Ishikawa (cell line): ENCODE results near the gene COL23A1.

Source experiments
- CEBPB ChIP-seq: IDR thresholded peaks from 2 replicates; pipeline ENCODE4 v1.6.1; 2012
- CREB1 ChIP-seq: IDR thresholded peaks from 2 replicates; pipeline ENCODE4 v1.6.1; 2012; ENCODE audit warnings: low read depth
- EGR1 ChIP-seq: IDR thresholded peaks from 2 replicates; pipeline ENCODE4 v1.6.1; 2012
- EP300 ChIP-seq: IDR thresholded peaks from 2 replicates; pipeline ENCODE4 v1.6.1; 2012; ENCODE audit warnings: borderline replicate concordance
- FOXM1 ChIP-seq: IDR thresholded peaks from 2 replicates; pipeline ENCODE4 v1.6.1; 2012; ENCODE audit warnings: low read depth, borderline replicate concordance
- NFIC ChIP-seq: IDR thresholded peaks from 2 replicates; pipeline ENCODE4 v1.6.1; 2012
- RAD21 ChIP-seq: IDR thresholded peaks from 2 replicates; pipeline ENCODE4 v1.6.1; 2012; ENCODE audit warnings: low read depth
- TAF1 ChIP-seq: IDR thresholded peaks from 2 replicates; pipeline ENCODE4 v1.6.1; 2012; ENCODE audit warnings: low read depth, mild to moderate bottlenecking
- TCF12 ChIP-seq: IDR thresholded peaks from 2 replicates; pipeline ENCODE4 v1.6.1; 2012; ENCODE audit warnings: low read depth
- TEAD4 ChIP-seq: IDR thresholded peaks from 2 replicates; pipeline ENCODE4 v1.6.1; 2012
- YY1 ChIP-seq: IDR thresholded peaks from 2 replicates; pipeline ENCODE4 v1.6.1; 2012; ENCODE audit warnings: low read depth
- ZBTB7A ChIP-seq: IDR thresholded peaks from 2 replicates; pipeline ENCODE4 v1.6.1; 2012; ENCODE audit warnings: low read depth
- TF ChIP-seq, protein P1 (sequence below): IDR thresholded peaks from 2 replicates; pipeline ENCODE4 v1.6.1; 2012; ENCODE audit warnings: low read depth, mild to moderate bottlenecking
- TF ChIP-seq, protein P2 (sequence below): IDR thresholded peaks from 2 replicates; pipeline ENCODE4 v1.6.1; 2012
- TF ChIP-seq, protein P3 (sequence below): IDR thresholded peaks from 2 replicates; pipeline ENCODE4 v1.6.1; 2012

COL23A1 gene

DNA sequence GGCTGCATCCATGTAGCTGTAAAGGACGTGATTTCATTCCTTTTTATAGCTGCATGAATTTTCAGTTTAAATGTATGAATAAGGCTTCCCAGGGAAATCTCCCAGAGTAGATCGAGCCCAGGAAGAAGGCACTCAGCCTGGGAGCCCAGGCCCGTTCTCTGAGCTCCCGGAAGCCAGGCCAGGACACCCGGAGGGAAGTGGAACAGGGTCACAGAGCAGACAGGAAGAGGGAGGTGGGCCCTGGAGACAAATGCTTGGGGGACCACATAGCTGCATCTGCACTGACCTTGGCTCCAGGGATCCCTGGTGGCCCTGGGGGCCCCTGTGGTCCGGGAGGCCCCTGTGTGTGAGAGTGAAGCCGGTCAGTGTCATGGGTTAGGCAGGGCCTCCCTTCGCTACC, 337.9 kb downstream of the COL23A1 start:
- TF ChIP-seq, protein P1, sequence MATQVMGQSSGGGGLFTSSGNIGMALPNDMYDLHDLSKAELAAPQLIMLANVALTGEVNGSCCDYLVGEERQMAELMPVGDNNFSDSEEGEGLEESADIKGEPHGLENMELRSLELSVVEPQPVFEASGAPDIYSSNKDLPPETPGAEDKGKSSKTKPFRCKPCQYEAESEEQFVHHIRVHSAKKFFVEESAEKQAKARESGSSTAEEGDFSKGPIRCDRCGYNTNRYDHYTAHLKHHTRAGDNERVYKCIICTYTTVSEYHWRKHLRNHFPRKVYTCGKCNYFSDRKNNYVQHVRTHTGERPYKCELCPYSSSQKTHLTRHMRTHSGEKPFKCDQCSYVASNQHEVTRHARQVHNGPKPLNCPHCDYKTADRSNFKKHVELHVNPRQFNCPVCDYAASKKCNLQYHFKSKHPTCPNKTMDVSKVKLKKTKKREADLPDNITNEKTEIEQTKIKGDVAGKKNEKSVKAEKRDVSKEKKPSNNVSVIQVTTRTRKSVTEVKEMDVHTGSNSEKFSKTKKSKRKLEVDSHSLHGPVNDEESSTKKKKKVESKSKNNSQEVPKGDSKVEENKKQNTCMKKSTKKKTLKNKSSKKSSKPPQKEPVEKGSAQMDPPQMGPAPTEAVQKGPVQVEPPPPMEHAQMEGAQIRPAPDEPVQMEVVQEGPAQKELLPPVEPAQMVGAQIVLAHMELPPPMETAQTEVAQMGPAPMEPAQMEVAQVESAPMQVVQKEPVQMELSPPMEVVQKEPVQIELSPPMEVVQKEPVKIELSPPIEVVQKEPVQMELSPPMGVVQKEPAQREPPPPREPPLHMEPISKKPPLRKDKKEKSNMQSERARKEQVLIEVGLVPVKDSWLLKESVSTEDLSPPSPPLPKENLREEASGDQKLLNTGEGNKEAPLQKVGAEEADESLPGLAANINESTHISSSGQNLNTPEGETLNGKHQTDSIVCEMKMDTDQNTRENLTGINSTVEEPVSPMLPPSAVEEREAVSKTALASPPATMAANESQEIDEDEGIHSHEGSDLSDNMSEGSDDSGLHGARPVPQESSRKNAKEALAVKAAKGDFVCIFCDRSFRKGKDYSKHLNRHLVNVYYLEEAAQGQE: no peak
- TF ChIP-seq TCF12 (no peak), CREB1 (no peak), FOXM1 (no peak), EGR1 (no peak), TAF1 (no peak), NFIC (no peak), YY1 (no peak), ZBTB7A (no peak), TEAD4 (no peak), RAD21 (no peak), EP300 (no peak), CEBPB (no peak)
- TF ChIP-seq, protein P2, sequence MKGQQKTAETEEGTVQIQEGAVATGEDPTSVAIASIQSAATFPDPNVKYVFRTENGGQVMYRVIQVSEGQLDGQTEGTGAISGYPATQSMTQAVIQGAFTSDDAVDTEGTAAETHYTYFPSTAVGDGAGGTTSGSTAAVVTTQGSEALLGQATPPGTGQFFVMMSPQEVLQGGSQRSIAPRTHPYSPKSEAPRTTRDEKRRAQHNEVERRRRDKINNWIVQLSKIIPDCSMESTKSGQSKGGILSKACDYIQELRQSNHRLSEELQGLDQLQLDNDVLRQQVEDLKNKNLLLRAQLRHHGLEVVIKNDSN: no peak
- TF ChIP-seq, protein P3, sequence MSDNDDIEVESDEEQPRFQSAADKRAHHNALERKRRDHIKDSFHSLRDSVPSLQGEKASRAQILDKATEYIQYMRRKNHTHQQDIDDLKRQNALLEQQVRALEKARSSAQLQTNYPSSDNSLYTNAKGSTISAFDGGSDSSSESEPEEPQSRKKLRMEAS: no peak

DNA sequence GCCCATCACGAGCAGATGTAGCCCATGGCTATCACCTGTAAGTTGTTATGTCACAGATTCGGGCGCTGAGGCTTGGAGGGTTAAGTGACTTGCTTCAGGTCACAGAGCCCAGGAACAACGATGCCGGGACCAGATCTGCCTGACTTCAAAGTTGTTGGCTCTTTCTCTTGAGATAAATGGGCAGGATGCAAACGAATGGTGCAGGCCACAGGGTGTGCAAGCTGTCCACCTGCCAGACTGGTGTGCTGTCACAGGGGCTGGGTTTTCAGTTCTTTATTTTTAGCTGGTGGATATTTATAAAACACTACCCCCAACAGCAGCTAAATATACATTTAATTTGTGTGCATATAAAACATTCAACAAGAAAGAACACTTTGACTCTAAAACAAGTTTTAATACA, 339.9 kb downstream of the COL23A1 start:
- TF ChIP-seq, protein P3: no peak
- TF ChIP-seq ZBTB7A (no peak), FOXM1 (no peak), TCF12 (no peak), RAD21 (no peak), TEAD4 (no peak), YY1 (no peak), CEBPB (no peak)
- TF ChIP-seq, protein P2: no peak

DNA sequence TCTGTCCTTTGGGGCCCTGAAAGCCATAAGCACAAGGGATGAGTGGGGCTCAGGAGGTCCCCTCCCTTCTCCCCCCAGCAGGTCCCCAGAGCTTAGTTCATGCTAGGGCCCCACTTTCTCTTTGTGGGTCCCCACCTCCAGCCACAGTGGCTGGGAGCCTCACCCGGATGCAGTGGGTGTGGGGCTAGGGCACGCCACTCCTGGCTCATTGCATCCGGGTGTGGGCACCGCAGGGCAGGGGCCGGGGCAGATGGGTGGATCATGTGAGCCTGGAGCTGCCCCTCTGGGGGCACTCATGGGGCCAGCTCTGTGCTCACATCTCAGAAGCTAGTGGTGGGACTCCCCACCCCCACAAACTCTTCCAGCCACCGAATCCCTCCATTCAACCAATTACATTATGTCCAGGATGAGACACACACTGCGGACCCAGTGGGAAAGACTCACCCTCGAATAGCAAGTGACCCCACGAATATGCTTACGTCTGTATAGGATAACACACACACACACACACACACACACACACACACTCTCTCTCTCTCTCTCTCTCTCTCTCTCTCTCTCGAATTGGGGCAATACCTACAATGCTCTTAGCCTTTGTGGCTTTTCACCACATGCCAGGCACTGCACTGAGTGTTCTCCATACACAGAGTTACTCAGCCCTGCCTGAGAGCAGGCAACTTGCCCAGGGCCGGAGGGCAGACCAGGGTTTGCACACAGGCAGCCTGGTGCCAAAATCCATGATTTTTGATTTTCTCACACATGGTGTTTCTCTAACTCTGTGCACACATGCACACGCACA, 340.8 kb downstream of the COL23A1 start:
- TF ChIP-seq TCF12 (no peak), TEAD4 (no peak), CREB1 (no peak), FOXM1 (no peak), NFIC (no peak), ZBTB7A (no peak), YY1 (no peak), TAF1 (no peak), CEBPB (no peak), RAD21 (no peak), EGR1 (no peak), EP300 (no peak)
- TF ChIP-seq, protein P3: no peak
- TF ChIP-seq, protein P2: no peak

DNA sequence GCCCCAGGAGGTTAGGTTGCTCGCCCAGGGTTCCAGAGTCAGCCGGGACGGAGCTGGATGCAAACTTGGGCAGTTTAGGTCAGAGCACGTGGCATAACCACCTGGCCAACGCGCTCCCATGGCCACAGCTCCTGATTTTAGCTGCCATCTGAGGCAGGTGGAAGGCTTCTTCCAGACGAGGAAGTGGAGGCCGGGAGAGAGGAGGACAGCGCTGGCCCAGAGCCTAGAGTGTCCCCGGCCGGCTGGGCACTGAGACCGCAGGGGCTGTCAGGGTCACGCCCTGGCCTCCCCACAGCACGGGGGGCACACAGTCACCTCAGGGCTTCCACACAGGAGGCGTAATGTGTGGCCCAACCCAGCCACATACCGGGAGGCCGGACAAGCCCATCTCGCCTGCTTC, 341.4 kb downstream of the COL23A1 start:
- TF ChIP-seq TAF1 (no peak), TCF12 (no peak), EP300 (no peak), ZBTB7A (no peak), CEBPB (no peak)
- TF ChIP-seq, protein P3: no peak
- TF ChIP-seq, protein P1: no peak
- TF ChIP-seq, protein P2: no peak
